Osteocyte (in vitro differentiated cells): ENCODE data around the gene GPM6B. TPM values are rescaled to one million over a fixed set of nuclear protein-coding genes. Genes with fewer than 3 reads are reported as not detected.

ENCODE experiments used
- DNase-seq: peaks from one replicate; pipeline ENCODE4 v3.0.0; 2021; ENCODE audit warnings: mixed read lengths; ENCODE audit not compliant: unreplicated experiment; ENCODE audit errors: extremely low spot score
- H3K27ac Mint-ChIP-seq: one replicate; pipeline ENCODE4 v1.8.0; 2021; ENCODE audit warnings: mild to moderate bottlenecking, mixed read lengths; ENCODE audit not compliant: unreplicated experiment
- H3K27me3 Mint-ChIP-seq: one replicate; pipeline ENCODE4 v1.8.0; 2021; ENCODE audit warnings: mixed read lengths; ENCODE audit not compliant: unreplicated experiment
- H3K36me3 Mint-ChIP-seq: one replicate; pipeline ENCODE4 v1.8.0; 2021; ENCODE audit warnings: mixed read lengths; ENCODE audit not compliant: unreplicated experiment
- H3K4me1 Mint-ChIP-seq: one replicate; pipeline ENCODE4 v1.8.0; 2021; ENCODE audit warnings: mixed read lengths; ENCODE audit not compliant: unreplicated experiment
- H3K4me3 Mint-ChIP-seq: one replicate; pipeline ENCODE4 v1.8.0; 2021; ENCODE audit warnings: mild to moderate bottlenecking, moderate library complexity, mixed read lengths; ENCODE audit not compliant: unreplicated experiment
- H3K9me3 Mint-ChIP-seq: one replicate; pipeline ENCODE4 v1.8.0; 2021; ENCODE audit warnings: mixed read lengths; ENCODE audit not compliant: unreplicated experiment
- long read RNA-seq: library from polyadenylated mRNA; unstranded; transcript quantifications from one replicate; pipeline ENCODE4 v2.0.0, GENCODE V29; 2021
- total RNA-seq: library from RNA; stranded (reverse); gene quantifications from 2 replicates; pipeline ENCODE4 v1.2.1, GENCODE V29; 2021
- TF ChIP-seq, protein P1 (sequence below): fragments of 200-600 bp; sonication (generic); IDR thresholded peaks from 2 replicates; pipeline ENCODE4 v1.5.0; 2021; ENCODE audit warnings: antibody characterized with exemption, mild to moderate bottlenecking, moderate library complexity

The GPM6B gene, protein sequence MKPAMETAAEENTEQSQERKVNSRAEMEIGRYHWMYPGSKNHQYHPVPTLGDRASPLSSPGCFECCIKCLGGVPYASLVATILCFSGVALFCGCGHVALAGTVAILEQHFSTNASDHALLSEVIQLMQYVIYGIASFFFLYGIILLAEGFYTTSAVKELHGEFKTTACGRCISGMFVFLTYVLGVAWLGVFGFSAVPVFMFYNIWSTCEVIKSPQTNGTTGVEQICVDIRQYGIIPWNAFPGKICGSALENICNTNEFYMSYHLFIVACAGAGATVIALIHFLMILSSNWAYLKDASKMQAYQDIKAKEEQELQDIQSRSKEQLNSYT
- total RNA-seq: 10.7 and 12.0 TPM in 2 replicates
- long read RNA-seq, transcript GPM6B-205 (7 exons, 3,957 nt): major isoform, 81 of 90 reads
- long read RNA-seq, partial matches to known transcripts: 1 of 90 reads
- long read RNA-seq, other reads (novel, unspliced or antisense): 8 of 90 reads

GRCh38 chrX:13816643-13817627 is at the start of gene GPM6B:
TSS of gene GPM6B (minus strand) at chrX:13817093. CDS start at chrX:13816904, 189 bp downstream.
- Mint-ChIP-seq H3K27ac (no peak within 1 kb of the TSS), H3K9me3 (peaks cover 4% of the 10 kb centered on the region), H3K4me1 (no peaks in the 10 kb centered on the region), H3K27me3 (peaks cover 19% of the 10 kb centered on the region), H3K36me3 (no peaks in the 10 kb centered on the region), H3K4me3 (no peak within 1 kb of the TSS)
- no peak for DNase-seq
- TF ChIP-seq, protein P1, sequence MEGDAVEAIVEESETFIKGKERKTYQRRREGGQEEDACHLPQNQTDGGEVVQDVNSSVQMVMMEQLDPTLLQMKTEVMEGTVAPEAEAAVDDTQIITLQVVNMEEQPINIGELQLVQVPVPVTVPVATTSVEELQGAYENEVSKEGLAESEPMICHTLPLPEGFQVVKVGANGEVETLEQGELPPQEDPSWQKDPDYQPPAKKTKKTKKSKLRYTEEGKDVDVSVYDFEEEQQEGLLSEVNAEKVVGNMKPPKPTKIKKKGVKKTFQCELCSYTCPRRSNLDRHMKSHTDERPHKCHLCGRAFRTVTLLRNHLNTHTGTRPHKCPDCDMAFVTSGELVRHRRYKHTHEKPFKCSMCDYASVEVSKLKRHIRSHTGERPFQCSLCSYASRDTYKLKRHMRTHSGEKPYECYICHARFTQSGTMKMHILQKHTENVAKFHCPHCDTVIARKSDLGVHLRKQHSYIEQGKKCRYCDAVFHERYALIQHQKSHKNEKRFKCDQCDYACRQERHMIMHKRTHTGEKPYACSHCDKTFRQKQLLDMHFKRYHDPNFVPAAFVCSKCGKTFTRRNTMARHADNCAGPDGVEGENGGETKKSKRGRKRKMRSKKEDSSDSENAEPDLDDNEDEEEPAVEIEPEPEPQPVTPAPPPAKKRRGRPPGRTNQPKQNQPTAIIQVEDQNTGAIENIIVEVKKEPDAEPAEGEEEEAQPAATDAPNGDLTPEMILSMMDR: no peak

DNA sequence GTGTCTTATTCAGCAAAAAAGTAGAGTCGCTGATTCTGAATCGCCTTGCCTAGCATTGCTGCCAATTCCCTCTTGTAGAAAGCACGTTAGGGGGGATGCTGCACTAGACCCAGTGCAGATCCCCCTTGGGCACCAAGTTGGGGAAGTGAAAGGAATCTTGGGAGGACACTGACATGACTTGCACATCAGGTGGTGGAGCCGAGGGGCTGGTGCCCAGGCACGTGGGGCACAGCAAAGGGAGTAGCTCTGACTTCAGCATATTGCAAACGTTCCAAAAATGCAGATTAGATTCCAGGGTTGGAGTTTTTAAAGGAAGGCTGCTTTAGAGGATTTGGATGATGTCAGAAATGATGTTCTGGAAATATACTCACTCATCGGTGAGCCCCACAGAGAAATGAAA is 47.4 kb upstream of the GPM6B start:
- Mint-ChIP-seq H3K9me3 (no peaks in the 10 kb centered on the region), H3K27me3 (no peaks in the 10 kb centered on the region), H3K36me3 (no peaks in the 10 kb centered on the region), H3K4me3 (no peak overlapping the region), H3K27ac (no peak overlapping the region), H3K4me1 (peaks cover 42% of the 10 kb centered on the region)
- TF ChIP-seq, protein P1: no peak
- no peak for DNase-seq

DNA sequence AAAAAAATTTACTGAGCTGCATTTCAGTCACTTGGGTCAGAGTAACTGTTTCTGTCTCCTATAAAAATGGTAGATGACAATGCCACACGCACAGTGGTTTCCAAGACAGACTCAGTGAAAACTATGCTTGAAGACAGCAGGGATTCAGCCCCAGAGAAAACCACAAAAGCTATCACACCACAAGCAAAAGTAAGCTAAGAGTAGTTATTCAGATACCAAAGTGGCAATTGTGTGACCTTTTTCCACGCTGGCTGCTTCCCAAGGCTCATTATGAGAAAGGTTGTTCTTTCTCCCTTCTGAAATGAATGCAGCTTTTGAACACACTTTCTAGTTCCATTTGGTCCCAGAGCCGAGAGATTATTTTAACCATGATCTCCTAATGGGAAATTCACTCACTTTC is 46.4 kb upstream of the GPM6B start:
- TF ChIP-seq, protein P1: no peak
- Mint-ChIP-seq H3K4me1 (peaks cover 34% of the 10 kb centered on the region), H3K4me3 (no peak overlapping the region), H3K27me3 (peaks cover 2% of the 10 kb centered on the region), H3K36me3 (no peaks in the 10 kb centered on the region), H3K9me3 (no peaks in the 10 kb centered on the region), H3K27ac (no peak overlapping the region)
- no peak for DNase-seq

GRCh38 chrX:13859724-13860123 is 42.8 kb upstream of the GPM6B start:
- TF ChIP-seq, protein P1: no peak
- H3K27ac Mint-ChIP-seq: no peak overlapping the region
- H3K27me3 Mint-ChIP-seq: peaks cover 2% of the 10 kb centered on the region

More at GRCh38 chrX:13859724-13860123, 42.8 kb upstream of the GPM6B start:
- Mint-ChIP-seq H3K36me3 (no peaks in the 10 kb centered on the region), H3K4me3 (no peak overlapping the region), H3K9me3 (no peaks in the 10 kb centered on the region), H3K4me1 (peaks cover 23% of the 10 kb centered on the region)
- DNase-seq: no peak
